Measurements from ENCODE around the gene CCL21. TPM values are rescaled to one million over a fixed set of nuclear protein-coding genes. Genes with fewer than 3 reads are reported as not detected.

CCL21 gene
- total RNA-seq, 2 donors from 2014 or later: 27.0 to 27.5 TPM

DNA sequence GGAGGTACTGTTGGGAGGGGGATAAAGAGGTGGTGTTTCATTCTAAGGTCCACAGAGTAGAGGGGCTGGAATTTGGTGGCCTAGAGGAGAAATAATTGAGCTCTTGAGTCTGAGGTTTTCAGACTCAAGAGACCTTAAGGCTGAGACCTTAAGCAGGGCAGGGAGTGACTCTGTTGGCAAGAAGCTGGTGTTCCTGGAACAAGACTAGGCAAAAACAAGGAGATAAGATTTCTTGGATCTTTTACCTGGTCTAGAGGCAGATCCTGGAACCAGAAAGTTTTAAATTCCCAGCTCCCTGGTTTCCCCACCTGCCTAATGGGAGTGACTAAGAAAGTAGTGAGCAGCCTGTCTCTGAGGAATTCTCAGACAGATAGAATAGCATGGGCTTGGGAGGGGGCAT is 4.1 kb upstream of the CCL21 start:
- no peak for ATAC-seq

DNA sequence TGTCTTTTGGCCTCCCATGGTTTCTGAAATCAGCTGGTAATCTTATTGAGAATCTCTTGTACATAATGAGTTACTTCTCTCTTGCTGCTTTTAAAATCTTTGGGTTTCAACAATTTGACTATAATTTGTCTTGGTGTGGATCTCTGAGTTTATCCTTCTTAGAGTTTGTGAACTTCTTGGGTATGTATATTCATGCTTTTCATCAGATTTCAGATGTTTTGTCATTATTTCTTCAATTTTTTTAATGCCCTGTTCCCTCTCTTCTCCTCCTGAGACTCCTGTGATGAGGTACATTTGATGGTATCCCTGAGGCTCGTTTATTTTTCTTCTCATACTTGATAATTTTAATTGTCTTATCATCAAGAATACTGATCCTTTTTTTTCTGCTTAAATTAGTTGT is 2.2 kb upstream of the CCL21 start:
- intact Hi-C loops (cut with DNase I, micrococcal nuclease): no loop called here
- DNase-seq: no peak
- no peak for ATAC-seq

More for the DNA sequence above, 4.1 kb upstream of the CCL21 start:
- intact Hi-C loops (cut with DNase I, micrococcal nuclease): no loop called here
- DNase-seq: no peak

DNA sequence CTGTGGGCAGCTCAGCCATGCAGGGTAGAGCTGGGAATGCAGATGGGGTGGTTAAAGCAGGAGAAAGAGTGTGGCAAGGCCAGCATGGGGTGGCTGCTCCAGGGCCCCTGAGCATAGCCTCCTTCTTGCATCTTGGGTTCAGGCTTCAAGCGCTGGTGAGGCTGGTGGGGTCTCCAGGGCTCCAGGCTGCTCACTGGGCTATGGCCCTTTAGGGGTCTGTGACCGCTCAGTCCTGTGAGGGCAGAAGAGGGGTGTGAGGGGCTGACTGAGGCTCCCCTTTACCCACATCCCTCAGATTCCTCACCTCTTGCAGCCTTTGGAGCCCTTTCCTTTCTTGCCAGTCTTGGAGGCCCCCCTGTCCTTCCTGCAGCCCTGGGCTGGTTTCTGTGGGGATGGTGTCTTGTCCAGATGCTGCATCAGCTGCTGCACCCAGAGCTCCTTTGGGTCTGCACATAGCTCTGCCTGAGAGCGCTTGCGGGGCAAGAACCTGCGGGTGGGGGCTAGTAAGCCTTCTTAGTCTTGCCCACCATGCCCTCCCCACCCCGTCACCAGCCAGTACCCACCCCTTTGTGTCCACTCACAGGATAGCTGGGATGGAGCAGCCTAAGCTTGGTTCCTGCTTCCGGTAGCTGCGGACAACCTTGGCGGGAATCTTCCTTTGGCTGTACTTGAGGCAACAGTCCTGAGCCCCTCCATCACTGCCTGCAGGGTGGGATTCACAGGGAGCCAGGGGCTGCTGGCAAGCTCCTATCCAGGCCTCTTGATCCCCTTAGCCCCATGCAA is 549 bp downstream of the CCL21 start:
- intact Hi-C loops (cut with DNase I, micrococcal nuclease): loop anchor here in 1 of 2 donors (10.0 kb wide), 1 partner anchor 95 kb away; the partner anchor contains the start of gene RPP25L
- DNase-seq (no peak), ATAC-seq (no peak)

DNA sequence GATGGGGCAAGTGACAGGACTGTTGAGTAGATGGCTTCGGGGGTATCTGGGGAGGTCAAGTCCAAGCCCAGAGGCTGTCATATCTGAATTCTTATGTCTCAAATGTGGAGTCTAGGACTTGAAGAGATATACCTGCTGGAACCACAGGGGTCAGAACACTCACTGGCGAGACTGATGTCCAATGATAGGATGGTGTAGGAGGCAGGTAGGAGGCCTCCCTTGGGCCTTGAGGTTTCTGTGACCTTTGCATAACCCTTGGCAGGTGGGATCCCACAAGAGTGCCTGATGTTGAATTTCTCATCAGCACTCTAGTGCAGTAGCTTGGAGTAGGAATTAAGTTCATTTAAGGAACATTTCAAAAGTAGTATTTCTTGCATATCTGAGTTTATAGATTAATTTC is 2.8 kb downstream of the CCL21 start:
- intact Hi-C loops (cut with DNase I, micrococcal nuclease): loop anchor here in 1 of 2 donors (10.0 kb wide), 1 partner anchor 92 kb away; the partner anchor contains the start of gene RPP25L
- ATAC-seq (no peak), DNase-seq (no peak)

DNA sequence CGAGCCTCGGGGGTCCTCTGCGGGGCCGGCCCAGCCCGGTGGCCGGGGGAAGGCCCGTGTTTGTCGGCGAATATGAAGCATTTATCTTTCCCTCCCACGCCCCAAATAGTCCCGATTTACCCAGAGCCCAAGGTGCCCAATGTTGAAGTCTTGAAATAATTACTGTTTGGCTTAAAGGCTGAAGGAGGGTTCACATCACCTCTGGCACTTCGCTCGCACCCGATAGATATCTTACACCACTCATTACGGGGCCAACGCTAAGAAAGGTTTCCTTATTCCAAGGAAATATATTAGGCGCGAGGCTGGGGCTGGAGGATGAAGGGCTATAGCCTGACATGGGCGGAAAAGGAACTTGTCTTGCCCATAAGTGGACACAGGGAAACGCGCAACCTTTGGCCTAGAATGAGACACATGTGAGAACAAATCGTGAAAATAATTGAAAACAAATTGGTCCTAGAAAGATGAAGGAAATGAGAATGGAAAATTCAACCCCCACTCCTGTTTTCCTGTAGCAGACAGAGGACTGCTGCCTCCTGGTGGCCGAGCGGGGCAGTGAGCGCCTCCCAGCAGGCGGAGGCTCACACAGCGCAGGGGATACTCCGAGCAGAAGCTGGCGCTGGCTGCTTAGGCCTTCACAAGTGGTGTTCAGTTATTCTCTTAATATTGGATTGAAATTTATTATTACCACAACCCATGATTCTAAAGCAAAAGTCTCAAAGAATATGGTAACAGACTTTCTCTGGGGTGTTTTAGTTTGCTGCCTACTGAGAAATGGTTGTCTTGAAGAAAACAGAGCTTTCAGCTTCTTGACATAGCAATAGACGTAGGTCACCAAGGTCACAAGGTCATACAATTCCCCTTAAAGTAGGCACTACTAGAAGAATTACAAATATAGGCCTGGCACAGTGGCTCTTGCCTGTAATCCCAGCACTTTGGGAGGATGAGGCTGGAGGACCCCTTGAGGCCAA is 7.9 kb downstream of the CCL21 start:
- intact Hi-C loops (cut with DNase I, micrococcal nuclease): loop anchor here in 1 of 2 donors (10.0 kb wide), 1 partner anchor 87 kb away; the partner anchor contains the start of gene RPP25L
- peak; percentile 80 to 91 for DNase-seq
- ATAC-seq: peak; percentile 95

DNA sequence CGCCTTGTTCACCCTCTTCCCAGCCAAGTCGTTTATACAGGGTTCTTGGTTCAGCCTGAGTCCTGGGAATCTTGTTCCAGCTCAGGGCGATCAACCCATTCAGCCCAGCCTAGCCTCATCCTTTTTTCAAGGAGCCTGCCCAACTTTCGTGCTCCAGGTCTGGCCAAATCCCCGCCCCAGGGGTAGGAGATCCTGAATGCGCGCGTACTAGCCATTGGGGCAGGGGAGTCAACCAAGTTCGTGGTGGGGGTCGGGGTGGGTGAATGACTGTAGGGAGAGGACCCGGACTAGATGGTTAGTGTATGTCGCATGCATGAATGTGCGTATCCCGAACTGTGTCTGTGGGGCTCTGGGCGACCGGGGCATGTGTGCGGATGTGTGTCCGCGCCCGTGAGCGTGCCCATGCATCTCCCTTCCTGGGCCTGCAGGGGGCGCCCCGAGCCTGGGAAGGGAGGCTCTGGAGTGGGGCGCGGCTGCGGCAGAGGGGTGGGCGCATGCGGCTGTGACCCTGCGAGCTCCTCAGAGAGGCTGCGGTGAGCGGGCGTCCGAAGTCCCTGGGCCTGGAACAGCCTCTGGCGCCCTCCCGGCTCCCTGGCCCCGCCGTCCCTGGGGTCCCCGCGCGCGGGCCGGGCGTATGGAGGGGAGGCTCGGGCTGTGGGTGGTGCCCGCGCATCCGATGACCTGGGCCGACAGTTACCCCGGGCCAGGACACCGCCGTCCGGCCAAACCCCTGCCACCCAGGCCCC is 8.7 kb downstream of the CCL21 start:
- DNase-seq: peak; percentile 62 to 72
- ATAC-seq: peak; percentile 88
- intact Hi-C loops (cut with DNase I, micrococcal nuclease): loop anchor here in 1 of 2 donors (10.0 kb wide), 1 partner anchor 86 kb away; the partner anchor contains the start of gene RPP25L

DNA sequence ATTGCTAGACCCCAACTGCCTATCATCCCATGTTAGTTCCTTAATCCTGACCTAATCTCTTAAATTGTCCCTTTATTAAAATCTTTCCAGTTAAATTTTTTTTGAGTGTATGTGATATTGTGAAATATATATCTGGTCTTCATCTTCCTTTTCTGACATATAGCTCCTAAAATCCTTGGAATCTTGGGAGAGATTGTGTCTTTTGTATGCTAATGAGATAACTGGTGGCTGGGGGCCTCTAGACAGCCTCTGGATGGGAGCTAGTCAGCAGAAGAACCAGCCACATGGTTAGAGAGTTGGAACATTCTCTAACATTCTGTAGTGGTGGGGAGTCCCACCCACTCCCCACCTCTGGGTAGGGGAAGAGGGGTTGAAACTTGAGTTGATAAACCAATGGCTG is 15.1 kb downstream of the CCL21 start:
- intact Hi-C loops (cut with DNase I, micrococcal nuclease): no loop called here
- ATAC-seq: no peak
- no peak for DNase-seq

DNA sequence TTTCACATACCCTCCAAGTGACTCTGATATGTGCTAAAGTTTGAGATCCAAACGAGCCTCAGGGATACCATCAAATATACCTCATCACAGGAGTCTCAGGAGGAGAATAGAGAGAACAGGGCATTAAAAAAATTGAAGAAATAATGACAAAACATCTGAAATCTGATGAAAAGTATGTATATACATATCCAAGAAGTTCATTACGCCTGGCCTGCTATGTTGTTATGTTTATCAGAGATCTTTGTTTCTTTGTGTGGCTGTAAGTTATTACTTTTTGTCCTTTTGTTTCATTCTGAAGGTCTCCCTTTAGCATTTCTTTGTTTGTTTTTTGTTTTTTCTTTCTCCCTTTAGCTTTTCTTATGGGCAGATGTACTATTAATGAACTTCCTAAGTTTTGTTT is 16.4 kb downstream of the CCL21 start:
- ATAC-seq (no peak), DNase-seq (no peak)
- intact Hi-C loops (cut with DNase I, micrococcal nuclease): no loop called here

DNA sequence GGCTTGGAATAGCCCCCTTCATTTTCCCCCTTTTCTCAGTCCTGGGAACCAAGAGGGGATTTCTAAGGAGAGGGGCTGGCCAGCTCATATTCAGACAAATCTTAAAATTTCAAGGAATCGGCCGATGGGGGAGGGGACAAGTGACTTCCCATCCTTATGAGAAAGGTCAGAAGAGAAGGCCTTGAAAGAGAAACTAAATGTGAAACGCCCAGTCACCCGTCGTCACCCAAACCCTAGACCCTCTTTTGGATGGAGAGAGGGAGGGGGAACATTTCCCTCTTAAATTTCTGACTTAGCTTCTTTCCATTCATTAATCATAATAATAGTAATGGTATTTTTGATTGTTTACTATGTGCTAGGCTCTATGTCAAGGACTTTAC is 18.0 kb downstream of the CCL21 start:
- intact Hi-C loops (cut with DNase I, micrococcal nuclease): no loop called here
- no peak for DNase-seq
- no peak for ATAC-seq

DNA sequence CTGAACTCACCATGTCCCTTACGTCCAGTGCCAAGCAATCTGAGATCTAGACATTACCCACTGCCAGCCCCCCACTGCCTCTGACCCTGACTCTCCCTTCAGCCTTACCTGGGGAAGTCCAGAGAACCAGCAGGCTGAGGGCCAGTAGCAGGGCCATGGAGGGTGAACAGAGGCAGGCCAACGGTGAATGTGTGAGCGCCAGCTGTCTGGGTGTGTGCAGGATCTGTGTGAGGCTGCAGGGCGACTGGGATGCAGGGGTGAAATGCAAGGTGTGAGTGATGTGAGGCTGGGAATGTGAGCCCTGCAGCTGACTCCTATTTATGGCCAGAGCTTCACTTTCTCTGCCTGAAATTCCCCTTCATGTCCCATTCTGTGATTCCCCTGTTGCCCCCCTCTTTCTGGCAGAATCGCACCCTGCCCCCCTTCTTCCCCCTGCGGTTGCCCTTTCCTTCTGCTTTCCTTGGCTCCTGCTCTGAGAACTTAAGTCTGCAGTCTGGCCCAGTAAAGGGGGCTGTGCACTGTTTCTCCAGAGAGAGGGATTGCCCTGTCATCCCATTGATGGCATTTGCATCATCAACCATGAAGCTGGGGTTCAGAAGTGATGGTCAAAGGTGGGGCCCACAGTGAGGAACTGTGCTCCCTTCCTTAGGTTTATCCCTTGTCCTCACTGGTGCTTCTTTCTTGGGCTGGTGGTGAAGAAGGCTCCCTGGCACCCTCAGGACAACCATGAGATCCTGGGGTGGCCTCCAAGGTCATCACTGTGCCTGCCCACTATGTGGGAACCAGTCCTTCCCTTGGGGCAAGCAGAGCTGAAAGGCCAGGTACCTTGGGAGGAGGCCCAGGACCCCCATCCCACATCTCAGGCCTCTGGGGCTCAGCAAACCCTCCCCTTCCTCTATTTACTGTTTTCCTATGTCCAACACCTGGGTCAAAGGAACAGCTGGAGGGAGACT is 18.7 kb downstream of the CCL21 start, which contains the start of gene CCL19:
CCL19 (minus strand) TSS at position 294 of the 953 bp plus-strand sequence; CDS start at position 157, 137 bp downstream.
- intact Hi-C loops (cut with DNase I, micrococcal nuclease): no loop called here
- DNase-seq: no peak
- no peak for ATAC-seq

DNA sequence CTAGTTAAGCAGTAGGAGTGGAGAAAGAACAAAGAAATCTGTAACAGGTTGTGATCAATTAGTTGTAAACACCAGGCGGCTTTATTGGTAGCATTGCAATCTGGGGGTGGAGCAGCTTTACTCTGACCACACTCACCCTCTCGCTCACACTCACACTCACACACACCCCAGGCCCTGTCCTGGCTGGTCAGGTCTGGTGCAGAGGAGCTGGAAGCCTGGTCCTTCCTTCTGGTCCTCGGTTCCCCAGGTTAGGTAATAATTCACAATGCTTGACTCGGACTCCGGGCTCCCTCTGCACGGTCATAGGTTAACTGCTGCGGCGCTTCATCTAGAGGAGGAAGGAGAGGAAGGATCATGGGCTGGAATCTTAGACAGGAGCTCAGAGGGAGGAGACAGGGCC is 20.4 kb downstream of the CCL21 start:
- intact Hi-C loops (cut with DNase I, micrococcal nuclease): no loop called here
- DNase-seq: no peak

DNA sequence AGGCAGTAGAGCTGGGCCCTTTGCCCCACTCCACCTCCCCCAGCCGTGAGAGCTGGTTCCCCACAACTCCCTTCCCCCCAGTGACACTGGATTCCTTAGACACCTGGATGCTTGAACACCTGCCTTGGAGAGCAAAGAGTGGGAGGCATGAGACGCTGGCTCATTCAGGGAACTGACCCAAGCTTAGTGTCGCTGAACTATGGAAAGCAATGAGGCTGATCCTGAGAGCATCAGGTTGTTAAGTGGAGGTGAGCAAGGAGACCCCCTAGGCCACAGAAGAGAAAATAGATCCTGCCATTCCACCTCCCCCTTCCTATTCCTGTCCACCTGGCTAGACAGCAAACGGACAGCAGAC is 20.8 kb downstream of the CCL21 start:
- DNase-seq (no peak), ATAC-seq (no peak)
- intact Hi-C loops (cut with DNase I, micrococcal nuclease): no loop called here

More for the DNA sequence above, 20.4 kb downstream of the CCL21 start:
- ATAC-seq: peak; percentile 79

DNA sequence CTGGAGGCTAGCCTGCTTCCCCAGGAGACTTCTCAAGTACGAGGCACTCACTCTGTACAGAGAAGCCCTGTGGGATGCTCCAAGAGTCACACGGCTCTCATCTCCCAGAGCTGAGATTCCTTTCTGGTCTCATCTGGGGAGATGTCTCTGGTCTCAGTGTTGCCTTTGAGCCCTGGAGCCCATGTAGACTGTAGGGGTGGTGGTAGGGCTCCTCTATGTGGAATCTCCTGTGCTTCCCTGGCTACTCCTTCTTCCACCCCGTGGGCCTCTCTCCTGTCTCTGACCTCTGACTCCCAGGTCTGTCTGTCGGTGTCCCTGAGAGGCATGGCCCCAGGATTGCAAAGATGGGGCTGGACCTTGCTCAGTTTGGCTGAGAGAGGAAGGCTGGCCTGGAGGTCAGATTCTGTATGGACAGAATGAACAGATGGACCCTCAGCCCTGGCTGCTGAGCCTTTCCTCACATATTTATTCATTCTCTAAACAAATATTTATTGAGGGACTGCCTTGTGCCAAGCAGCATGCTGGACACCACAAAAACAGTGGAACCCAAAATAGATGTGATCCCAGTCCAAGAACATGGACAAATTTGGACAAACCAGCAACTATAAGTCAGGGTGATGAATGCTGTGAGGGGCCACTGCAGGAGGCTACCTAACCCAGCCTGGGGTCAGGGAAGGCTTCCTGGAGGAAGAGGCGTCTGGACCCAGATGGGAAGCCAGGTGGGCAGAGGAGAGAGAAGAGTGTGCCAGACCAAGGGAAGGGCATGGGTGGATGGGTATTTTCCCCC is 21.4 kb downstream of the CCL21 start:
- no peak for ATAC-seq
- DNase-seq: no peak
- intact Hi-C loops (cut with DNase I, micrococcal nuclease): no loop called here

DNA sequence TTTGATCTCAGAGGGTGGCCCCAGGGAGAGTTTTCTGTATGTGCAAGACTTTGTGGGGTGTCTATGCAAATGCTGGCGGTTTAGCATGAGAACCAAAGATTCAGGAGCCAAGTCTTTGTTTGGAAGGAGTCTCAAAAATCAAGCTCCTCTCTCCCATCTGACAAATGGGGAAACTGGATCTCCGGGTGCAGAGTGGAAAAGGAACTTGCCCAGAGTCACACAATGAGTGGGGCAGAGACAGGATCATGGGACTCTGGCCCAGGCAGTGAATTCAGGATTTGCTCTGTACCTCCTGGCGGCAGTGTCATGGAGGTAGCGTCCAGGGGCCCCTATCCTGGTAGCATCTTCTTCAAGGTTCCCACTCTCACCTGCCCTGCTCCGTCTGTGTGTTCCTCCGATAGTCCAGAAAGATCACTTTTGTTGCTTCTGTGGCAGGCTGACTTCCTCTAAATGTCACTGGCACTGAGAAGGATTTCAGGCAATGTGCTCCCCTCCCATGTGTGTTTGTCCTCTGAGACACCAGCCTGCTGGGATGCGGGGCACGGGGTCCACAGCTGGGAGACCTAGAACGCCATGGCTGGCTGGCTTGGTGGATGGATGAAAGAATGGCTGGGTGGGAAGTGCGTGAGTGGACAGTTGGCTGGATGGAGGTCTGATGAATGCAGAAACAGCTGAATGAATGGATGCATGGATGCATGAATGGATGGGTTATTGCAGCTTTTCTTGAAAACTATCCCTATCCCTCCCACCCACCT is 22.5 kb downstream of the CCL21 start:
- ATAC-seq (no peak), DNase-seq (no peak)
- intact Hi-C loops (cut with DNase I, micrococcal nuclease): no loop called here

DNA sequence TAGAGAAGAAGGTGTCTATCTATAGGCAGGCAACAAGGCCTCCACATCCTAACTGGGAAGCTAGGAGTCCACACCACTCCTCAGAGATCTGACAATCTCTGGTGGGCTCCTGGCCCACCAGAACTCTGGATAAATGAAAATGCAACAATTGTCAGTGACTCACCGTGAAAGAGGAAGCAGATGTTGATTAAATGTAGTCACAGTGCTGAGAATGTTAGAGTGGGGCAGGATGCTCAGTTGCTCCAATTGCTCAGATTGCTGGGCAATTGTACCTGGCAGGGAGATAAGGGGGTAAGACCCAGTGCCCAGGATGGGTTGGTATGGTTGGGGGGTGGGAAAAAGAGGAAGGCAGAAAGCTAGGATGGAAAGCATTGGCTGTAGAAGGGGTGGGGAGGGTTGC is 23.2 kb downstream of the CCL21 start:
- intact Hi-C loops (cut with DNase I, micrococcal nuclease): no loop called here
- DNase-seq: no peak
- ATAC-seq: no peak

DNA sequence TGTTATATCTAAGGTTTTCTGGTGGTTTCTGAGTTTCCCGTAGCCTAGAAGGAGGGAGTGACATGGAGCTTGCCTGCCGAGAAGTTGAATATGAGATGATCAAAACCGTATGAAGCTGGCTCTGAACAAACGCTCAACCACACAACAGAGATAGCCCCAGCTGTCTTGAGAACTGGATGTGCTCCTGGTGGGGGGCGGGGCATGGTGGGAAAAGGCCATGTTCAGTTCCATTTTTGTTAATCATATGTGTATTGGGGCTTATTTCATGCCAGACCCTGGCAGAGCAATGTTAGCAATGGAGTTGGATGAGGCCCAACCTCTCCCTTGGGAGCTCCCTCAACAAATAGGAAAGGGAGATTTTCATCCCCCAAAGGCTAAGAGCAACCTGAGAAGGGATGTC is 23.7 kb downstream of the CCL21 start:
- DNase-seq (no peak), ATAC-seq (no peak)
- intact Hi-C loops (cut with DNase I, micrococcal nuclease): no loop called here

Measured in left colon (tissue), 2 donors.